Rectal smooth muscle tissue (tissue), 1 donor: ENCODE data around the gene ZNF628.
A peak's percentile ranks its signal among the peaks of the same experiment; 100 is the strongest.

Experiments
- H3K27ac ChIP-seq: one replicate; pipeline ENCODE4 v1.7.0; 2013; ENCODE audit warnings: low read depth, low read length, inconsistent platforms
- H3K27me3 ChIP-seq: one replicate; pipeline ENCODE4 v1.7.0; 2013; ENCODE audit warnings: low read length; ENCODE audit not compliant: control insufficient read depth, insufficient read depth
- H3K36me3 ChIP-seq: one replicate; pipeline ENCODE4 v1.7.0; 2013; ENCODE audit warnings: low read length; ENCODE audit not compliant: control insufficient read depth, insufficient read depth
- H3K4me1 ChIP-seq: one replicate; pipeline ENCODE4 v1.7.0; 2013; ENCODE audit warnings: low read length; ENCODE audit not compliant: control insufficient read depth, insufficient read depth
- H3K4me3 ChIP-seq: one replicate; pipeline ENCODE4 v1.7.0; 2013; ENCODE audit warnings: low read length
- H3K9ac ChIP-seq: one replicate; pipeline ENCODE4 v1.7.0; 2013; ENCODE audit warnings: low read length

Gene ZNF628

DNA sequence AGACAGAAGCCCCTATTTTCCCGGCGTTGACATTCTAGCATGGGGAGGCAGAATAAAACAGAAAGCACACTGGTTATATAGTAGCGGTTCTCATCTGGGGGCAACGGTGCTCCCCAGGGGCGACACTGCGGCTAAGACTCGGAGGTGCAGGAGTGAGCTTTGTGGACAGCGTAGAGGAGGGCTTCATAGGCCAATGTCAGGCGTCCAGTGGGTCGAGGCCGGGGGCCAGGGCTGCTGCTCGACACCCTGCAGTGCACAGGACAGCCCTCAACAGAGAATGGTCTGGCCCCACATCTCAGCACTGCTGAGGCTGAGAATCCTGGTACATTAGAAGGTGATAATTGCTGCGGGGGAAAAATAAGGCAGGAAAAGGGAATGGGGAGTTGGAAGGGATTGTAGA, 1.5 kb downstream of the ZNF628 start:
- H3K36me3 ChIP-seq = peaks cover 3% of the 10 kb centered on the region
- peaks cover 7% of the 10 kb centered on the region for H3K4me1 ChIP-seq
- no peaks in the 10 kb centered on the region for H3K27me3 ChIP-seq
- no peak overlapping the region for H3K4me3 ChIP-seq
- no peak overlapping the region for H3K9ac ChIP-seq
- no peak overlapping the region for H3K27ac ChIP-seq

DNA sequence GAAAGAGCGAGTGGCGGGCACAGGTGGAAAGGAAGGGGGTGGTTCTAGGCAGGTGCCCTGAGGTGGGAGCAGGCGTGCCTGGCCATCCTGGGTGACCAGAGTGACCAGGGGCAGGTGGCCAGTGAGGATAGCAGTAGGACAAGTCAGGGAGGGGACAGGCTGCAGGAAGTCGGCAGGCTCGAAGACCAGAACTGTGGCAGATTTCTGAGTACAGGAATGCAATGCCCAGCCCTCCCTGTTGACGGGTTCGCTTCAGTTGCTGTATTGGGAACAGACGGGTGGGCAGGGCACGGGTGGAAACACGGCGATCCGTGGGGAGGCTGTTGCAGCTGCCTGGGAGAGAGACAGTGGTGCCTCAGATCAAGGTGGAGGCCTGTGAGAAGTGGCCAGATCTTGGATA, 1.9 kb downstream of the ZNF628 start:
- Histone ChIP-seq H3K9ac (no peak overlapping the region), H3K4me3 (no peak overlapping the region), H3K27ac (no peak overlapping the region), H3K4me1 (peaks cover 7% of the 10 kb centered on the region), H3K36me3 (peaks cover 3% of the 10 kb centered on the region), H3K27me3 (no peaks in the 10 kb centered on the region)

DNA sequence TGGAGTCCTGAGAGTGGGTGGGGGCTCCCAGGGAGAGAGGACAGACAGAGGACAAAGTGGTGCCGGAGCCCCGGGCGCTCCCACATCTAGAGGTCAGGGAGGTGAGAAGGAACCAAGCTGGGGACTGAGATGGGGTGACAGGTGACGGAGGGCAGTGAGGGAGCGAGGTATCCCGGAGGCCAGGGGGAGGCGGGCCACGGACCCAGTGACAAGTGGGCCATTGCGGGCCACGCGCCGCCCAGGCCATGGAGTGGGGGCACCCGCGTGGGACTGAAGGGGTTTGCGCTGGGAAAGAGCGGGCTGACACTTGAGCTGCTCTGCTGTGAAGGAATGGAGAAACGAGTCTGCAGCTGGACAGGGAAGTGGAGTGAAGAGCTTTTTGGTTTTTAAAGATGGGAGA, 2.6 kb downstream of the ZNF628 start:
- no peak overlapping the region for H3K4me3 ChIP-seq

DNA sequence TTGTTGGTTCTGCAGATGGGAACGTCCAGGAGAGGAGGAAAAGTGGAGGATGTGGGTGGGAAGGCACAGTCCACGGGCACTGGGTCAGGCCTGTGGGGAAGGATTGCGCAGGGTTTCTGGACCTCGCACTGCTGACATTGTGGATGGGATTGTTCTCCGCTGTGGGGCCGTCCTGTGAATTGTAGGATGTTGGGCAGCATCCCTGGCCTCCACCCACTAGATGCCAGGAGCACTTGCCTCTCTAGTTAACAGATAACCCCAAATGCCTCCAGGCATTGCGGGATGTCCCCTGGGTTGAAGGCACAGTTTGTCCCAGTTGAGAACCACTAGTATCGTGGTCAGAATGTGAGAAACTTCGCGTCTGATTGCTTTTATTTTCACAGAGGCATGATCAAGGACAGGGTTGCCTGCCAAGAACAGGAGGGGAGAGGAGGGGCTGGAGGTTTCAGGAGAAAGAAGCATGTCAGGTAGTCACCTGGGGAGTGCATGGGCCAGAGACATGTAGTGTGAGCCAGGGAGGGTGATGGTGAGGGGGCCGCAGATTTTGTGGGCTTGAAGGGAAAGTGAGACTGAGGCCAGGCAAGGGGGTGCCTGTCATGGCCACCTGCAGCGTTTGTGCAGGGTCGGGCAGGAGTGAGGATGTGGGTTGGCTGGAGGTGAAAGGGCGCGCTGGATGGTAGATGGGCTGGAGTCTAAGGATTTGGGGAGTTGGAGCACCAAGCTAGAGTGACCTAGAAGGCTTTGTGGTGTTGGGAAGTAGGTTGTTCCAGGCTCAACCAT, 3.2 kb downstream of the ZNF628 start:
- Histone ChIP-seq H3K4me1 (peaks cover 11% of the 10 kb centered on the region), H3K27ac (no peak overlapping the region), H3K4me3 (no peak overlapping the region), H3K9ac (no peak overlapping the region), H3K36me3 (peaks cover 3% of the 10 kb centered on the region), H3K27me3 (no peaks in the 10 kb centered on the region)

More for the DNA sequence above, 2.6 kb downstream of the ZNF628 start:
- Histone ChIP-seq H3K36me3 (peaks cover 3% of the 10 kb centered on the region), H3K9ac (no peak overlapping the region), H3K27me3 (no peaks in the 10 kb centered on the region), H3K4me1 (peaks cover 7% of the 10 kb centered on the region), H3K27ac (no peak overlapping the region)

GRCh38 chr19:55481148-55481793, 4.9 kb downstream of the ZNF628 start:
- no peak overlapping the region for H3K4me3 ChIP-seq
- no peaks in the 10 kb centered on the region for H3K27me3 ChIP-seq
- peaks cover 3% of the 10 kb centered on the region for H3K36me3 ChIP-seq
- H3K27ac ChIP-seq = no peak overlapping the region
- H3K9ac ChIP-seq = no peak overlapping the region
- H3K4me1 ChIP-seq = peaks cover 18% of the 10 kb centered on the region

DNA sequence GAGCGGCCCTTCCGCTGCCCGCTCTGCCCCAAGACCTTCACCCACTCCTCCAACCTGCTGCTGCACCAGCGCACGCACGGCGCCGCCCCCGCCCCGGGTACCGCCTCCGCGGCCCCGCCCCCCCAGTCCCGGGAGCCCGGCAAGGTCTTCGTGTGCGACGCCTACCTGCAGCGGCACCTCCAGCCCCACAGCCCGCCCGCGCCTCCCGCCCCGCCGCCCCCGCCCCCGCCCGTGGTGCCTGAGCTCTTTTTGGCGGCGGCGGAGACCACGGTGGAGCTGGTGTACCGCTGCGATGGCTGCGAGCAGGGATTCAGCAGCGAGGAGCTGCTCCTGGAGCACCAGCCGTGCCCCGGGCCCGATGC, 5.4 kb downstream of the ZNF628 start:
- no peaks in the 10 kb centered on the region for H3K27me3 ChIP-seq
- H3K36me3 ChIP-seq = peaks cover 3% of the 10 kb centered on the region
- no peak overlapping the region for H3K9ac ChIP-seq
- peaks cover 23% of the 10 kb centered on the region for H3K4me1 ChIP-seq
- no peak overlapping the region for H3K4me3 ChIP-seq
- no peak overlapping the region for H3K27ac ChIP-seq

- no peak overlapping the region for H3K4me3 ChIP-seq
- peaks cover 3% of the 10 kb centered on the region for H3K36me3 ChIP-seq
- peaks cover 29% of the 10 kb centered on the region for H3K4me1 ChIP-seq
- H3K9ac ChIP-seq = no peak overlapping the region
- no peak overlapping the region for H3K27ac ChIP-seq
- no peaks in the 10 kb centered on the region for H3K27me3 ChIP-seq
Measured at GRCh38 chr19:55482156-55482961, 5.9 kb downstream of the ZNF628 start.

DNA sequence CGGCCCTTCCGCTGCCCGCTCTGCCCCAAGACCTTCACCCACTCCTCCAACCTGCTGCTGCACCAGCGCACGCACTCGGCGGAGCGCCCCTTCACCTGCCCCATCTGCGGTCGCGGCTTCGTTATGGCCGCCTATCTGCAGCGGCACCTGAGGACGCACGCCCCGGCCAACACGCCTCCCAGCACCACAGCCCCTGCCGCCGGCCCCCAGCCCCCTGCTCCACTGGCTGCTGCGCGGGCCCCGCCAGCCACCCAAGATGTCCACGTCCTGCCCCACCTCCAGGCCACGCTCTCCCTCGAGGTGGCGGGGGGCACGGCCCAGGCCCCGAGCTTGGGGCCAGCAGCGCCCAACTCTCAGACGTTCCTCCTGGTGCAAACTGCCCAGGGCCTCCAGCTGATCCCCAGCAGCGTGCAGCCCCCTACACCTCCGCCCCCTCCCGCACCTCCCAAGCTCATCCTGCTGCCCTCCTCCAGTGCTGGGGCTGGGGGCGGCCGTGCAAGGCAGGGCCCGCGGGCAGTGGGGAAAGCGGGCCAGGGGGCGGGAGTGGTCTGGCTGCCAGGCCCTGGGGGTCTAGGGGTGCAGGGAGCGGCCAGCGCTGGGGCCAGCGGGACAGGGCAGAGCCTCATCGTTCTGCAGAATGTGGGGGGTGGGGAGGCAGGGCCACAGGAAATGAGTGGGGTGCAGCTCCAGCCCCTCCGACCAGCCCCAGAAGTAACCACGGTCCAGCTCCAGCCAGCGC, 6.7 kb downstream of the ZNF628 start:
- Histone ChIP-seq H3K9ac (no peak overlapping the region), H3K27me3 (no peaks in the 10 kb centered on the region), H3K4me1 (peaks cover 32% of the 10 kb centered on the region), H3K36me3 (peaks cover 3% of the 10 kb centered on the region), H3K4me3 (no peak overlapping the region), H3K27ac (no peak overlapping the region)

- Histone ChIP-seq H3K36me3 (peaks cover 3% of the 10 kb centered on the region), H3K27ac (peak overlapping the region; percentile 95), H3K4me1 (peaks cover 34% of the 10 kb centered on the region), H3K27me3 (no peaks in the 10 kb centered on the region), H3K9ac (no peak overlapping the region), H3K4me3 (peak overlapping the region; percentile 70)
Measured at GRCh38 chr19:55483706-55484592, 7.5 kb downstream of the ZNF628 start.

DNA sequence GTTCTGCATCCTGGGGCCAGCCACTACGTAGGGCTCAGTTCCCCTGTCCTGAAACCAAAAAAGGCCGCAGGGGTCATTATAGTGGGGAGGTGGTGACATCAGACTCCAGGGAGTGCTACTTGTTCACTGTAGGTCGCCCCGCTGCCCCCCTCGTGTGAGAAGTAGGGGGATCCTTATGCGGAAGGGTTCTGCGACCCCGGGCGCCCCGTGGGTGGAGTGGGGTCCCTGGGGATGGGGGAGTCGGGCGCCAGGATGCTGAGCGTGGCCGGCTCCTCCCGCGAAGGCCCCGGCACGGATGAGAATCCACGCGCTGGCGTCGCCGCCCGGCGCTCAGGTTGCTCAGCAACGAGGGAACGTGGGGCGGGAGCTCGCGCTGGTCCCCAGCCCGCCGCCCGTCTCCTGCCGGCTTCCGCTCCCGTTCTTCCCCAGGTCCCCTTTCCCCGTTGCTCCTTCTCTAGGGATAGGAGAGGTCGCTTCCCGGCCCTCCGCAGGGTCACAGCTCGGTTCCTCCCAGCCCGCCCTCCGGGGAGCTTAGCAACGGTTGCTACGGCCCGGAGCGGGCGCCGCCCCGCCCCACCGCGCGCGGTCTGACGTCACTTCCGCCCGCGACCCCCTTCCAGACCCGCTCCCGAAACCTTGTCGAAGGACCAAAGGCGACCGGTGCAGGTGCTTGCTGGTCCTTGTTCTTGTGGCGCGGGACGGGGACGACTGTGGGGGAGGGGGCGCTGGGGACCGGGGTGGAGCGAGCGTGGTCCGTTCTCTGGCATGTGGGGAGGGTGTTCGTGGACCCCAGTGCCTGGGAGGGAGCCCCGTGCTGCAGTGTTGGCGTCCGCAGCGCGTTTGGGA, 8.4 kb downstream of the ZNF628 start, which contains the start of gene NAT14:
NAT14 (plus strand) TSS at position 596 of the 846 bp plus-strand sequence. CDS start 521 bp downstream, outside the sequence.
- Histone ChIP-seq H3K4me1 (peaks cover 34% of the 10 kb centered on the region), H3K9ac (no peak within 1 kb of the TSS), H3K27me3 (no peaks in the 10 kb centered on the region), H3K4me3 (peak within 1 kb of the TSS; percentile 70), H3K27ac (peak within 1 kb of the TSS; percentile 95), H3K36me3 (peaks cover 3% of the 10 kb centered on the region)
